HUES48 (cell line): Measurements from ENCODE around the gene GMNN.
A peak's percentile ranks its signal among the peaks of the same experiment; 100 is the strongest.
"Not testable (repeated sequence)": the region's sequence is repeated elsewhere in the genome, so short reads cannot be mapped to it uniquely, and the experiment has no call there.

Experiments
- H3K27ac ChIP-seq: one replicate; pipeline ENCODE4 v1.7.0; 2013; ENCODE audit warnings: low read depth, low read length, inconsistent platforms
- H3K27me3 ChIP-seq: 2 replicates; pipeline ENCODE4 v1.6.1; 2013; ENCODE audit warnings: mild to moderate bottlenecking, low read length; ENCODE audit not compliant: control insufficient read depth, insufficient read depth
- H3K36me3 ChIP-seq: 2 replicates; pipeline ENCODE4 v1.6.1; 2013; ENCODE audit warnings: low read length; ENCODE audit not compliant: control insufficient read depth, insufficient read depth
- H3K4me1 ChIP-seq: 2 replicates; pipeline ENCODE4 v1.6.1; 2013; ENCODE audit warnings: mild to moderate bottlenecking, low read length; ENCODE audit not compliant: control insufficient read depth, insufficient read depth
- H3K4me3 ChIP-seq: 2 replicates; pipeline ENCODE4 v1.5.1; 2013; ENCODE audit warnings: mild to moderate bottlenecking, low read depth, low read length
- H3K9ac ChIP-seq: 2 replicates; pipeline ENCODE4 v1.6.1; 2013; ENCODE audit warnings: mild to moderate bottlenecking, low read depth, low read length, moderate library complexity
- H3K9me3 ChIP-seq: 2 replicates; pipeline ENCODE4 v1.6.1; 2013; ENCODE audit warnings: low read length; ENCODE audit not compliant: control insufficient read depth, insufficient read depth

Gene GMNN

GRCh38 chr6:24761851-24762250, 12.9 kb upstream of the GMNN start:
- no peaks in the 10 kb centered on the region for H3K4me1 ChIP-seq
- H3K4me3 ChIP-seq, result no peak overlapping the region
- H3K9me3 ChIP-seq, result no peaks in the 10 kb centered on the region
- H3K27ac ChIP-seq, result no peak overlapping the region
- no peak overlapping the region for H3K9ac ChIP-seq
- H3K36me3 ChIP-seq, result no peaks in the 10 kb centered on the region
- H3K27me3 ChIP-seq, result no peaks in the 10 kb centered on the region

GRCh38 chr6:24763578-24763977, 11.2 kb upstream of the GMNN start:
- no peaks in the 10 kb centered on the region for H3K27me3 ChIP-seq
- H3K4me1 ChIP-seq, result no peaks in the 10 kb centered on the region
- H3K36me3 ChIP-seq, result no peaks in the 10 kb centered on the region
- no peaks in the 10 kb centered on the region for H3K9me3 ChIP-seq
- no peak overlapping the region for H3K9ac ChIP-seq
- H3K27ac ChIP-seq, result no peak overlapping the region
- no peak overlapping the region for H3K4me3 ChIP-seq

- not testable (repeated sequence) for H3K9ac ChIP-seq, H3K9me3 ChIP-seq, H3K27me3 ChIP-seq
Measured at GRCh38 chr6:24764833-24765828, 9.6 kb upstream of the GMNN start.

GRCh38 chr6:24765968-24766367, 8.8 kb upstream of the GMNN start:
- H3K36me3 ChIP-seq, H3K9me3 ChIP-seq, H3K27ac ChIP-seq, H3K4me1 ChIP-seq, H3K9ac ChIP-seq, H3K27me3 ChIP-seq, H3K4me3 ChIP-seq: not testable (repeated sequence)

More at GRCh38 chr6:24764833-24765828, 9.6 kb upstream of the GMNN start:
- not testable (repeated sequence) for H3K27ac ChIP-seq, H3K4me1 ChIP-seq, H3K36me3 ChIP-seq, H3K4me3 ChIP-seq

GRCh38 chr6:24766680-24767462, 7.9 kb upstream of the GMNN start:
- H3K9me3 ChIP-seq, result no peaks in the 10 kb centered on the region
- H3K4me1 ChIP-seq, result no peaks in the 10 kb centered on the region
- no peak overlapping the region for H3K4me3 ChIP-seq
- no peak overlapping the region for H3K27ac ChIP-seq
- no peaks in the 10 kb centered on the region for H3K36me3 ChIP-seq
- H3K9ac ChIP-seq, result no peak overlapping the region
- H3K27me3 ChIP-seq, result no peaks in the 10 kb centered on the region

- no peaks in the 10 kb centered on the region for H3K27me3 ChIP-seq
- H3K27ac ChIP-seq, result no peak overlapping the region
- no peaks in the 10 kb centered on the region for H3K9me3 ChIP-seq
- no peaks in the 10 kb centered on the region for H3K36me3 ChIP-seq
- no peak overlapping the region for H3K9ac ChIP-seq
- no peaks in the 10 kb centered on the region for H3K4me1 ChIP-seq
- no peak overlapping the region for H3K4me3 ChIP-seq
Measured at GRCh38 chr6:24768361-24768760, 6.4 kb upstream of the GMNN start.

GRCh38 chr6:24775520-24776058, 852 bp downstream of the GMNN start:
- Histone ChIP-seq H3K27ac (peak overlapping the region; percentile 100), H3K4me3 (peak overlapping the region; percentile 93), H3K4me1 (peaks cover 15% of the 10 kb centered on the region), H3K9ac (peak overlapping the region; percentile 43), H3K9me3 (no peaks in the 10 kb centered on the region), H3K36me3 (peaks cover 43% of the 10 kb centered on the region), H3K27me3 (no peaks in the 10 kb centered on the region)

GRCh38 chr6:24777227-24777626, 2.5 kb downstream of the GMNN start:
- Histone ChIP-seq H3K27ac (no peak overlapping the region), H3K9me3 (no peaks in the 10 kb centered on the region), H3K36me3 (peaks cover 59% of the 10 kb centered on the region), H3K9ac (no peak overlapping the region), H3K4me1 (peaks cover 15% of the 10 kb centered on the region), H3K27me3 (no peaks in the 10 kb centered on the region), H3K4me3 (peak overlapping the region; percentile 93)

- H3K9ac ChIP-seq, result no peak overlapping the region
- no peak overlapping the region for H3K4me3 ChIP-seq
- no peaks in the 10 kb centered on the region for H3K27me3 ChIP-seq
- H3K4me1 ChIP-seq, result peaks cover 15% of the 10 kb centered on the region
- H3K36me3 ChIP-seq, result peaks cover 68% of the 10 kb centered on the region
- no peaks in the 10 kb centered on the region for H3K9me3 ChIP-seq
- H3K27ac ChIP-seq, result no peak overlapping the region
Measured at GRCh38 chr6:24778121-24778520, 3.4 kb downstream of the GMNN start.

- H3K36me3 ChIP-seq, result peaks cover 76% of the 10 kb centered on the region
- H3K27me3 ChIP-seq, result no peaks in the 10 kb centered on the region
- H3K4me1 ChIP-seq, result peaks cover 15% of the 10 kb centered on the region
- no peaks in the 10 kb centered on the region for H3K9me3 ChIP-seq
- H3K27ac ChIP-seq, result no peak overlapping the region
- H3K4me3 ChIP-seq, result no peak overlapping the region
- no peak overlapping the region for H3K9ac ChIP-seq
Measured at GRCh38 chr6:24778878-24779277, 4.1 kb downstream of the GMNN start.
